GM19193 (cell line): ENCODE measurements around the gene ALG6.

Experiments used
- POLR2A ChIP-seq: IDR thresholded peaks from 4 replicates; pipeline ENCODE4 v1.6.1; 2011; ENCODE audit not compliant: insufficient read depth, insufficient read length; ENCODE audit errors: extremely low read depth

The ALG6 gene

DNA sequence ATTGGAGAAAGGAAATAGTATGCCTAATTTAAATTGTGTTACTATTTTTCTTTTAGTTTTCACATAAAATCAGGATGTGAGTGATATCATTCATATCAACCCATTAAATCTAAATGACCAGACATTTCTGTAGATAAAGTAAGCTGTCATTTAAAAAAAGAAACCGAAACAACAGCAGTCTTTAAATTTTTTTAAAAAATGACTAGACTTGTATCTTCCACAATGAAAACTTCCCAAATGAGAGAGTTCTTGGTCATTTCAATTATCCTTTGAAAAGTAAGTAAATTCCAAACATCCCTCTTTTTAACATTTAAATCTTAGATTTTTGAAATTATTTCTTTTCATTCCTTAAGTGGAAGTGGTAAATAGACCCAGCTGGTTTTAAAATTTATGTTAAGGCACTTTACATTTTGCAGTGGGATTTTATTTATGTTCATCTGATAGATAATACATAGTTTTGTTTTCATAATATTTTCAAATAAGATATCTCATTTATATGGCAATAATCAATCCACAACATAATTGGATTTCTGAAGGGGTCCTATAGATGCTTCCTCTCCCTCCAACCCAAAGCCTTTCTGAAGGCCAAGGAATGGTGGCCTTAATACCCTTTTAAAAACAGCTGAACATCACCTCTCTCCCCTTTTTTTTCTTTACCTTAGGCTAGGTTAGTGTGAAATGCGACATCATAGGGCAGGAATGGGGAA lies 42.0 kb upstream of the ALG6 start:
- no peak for TF ChIP-seq POLR2A

DNA sequence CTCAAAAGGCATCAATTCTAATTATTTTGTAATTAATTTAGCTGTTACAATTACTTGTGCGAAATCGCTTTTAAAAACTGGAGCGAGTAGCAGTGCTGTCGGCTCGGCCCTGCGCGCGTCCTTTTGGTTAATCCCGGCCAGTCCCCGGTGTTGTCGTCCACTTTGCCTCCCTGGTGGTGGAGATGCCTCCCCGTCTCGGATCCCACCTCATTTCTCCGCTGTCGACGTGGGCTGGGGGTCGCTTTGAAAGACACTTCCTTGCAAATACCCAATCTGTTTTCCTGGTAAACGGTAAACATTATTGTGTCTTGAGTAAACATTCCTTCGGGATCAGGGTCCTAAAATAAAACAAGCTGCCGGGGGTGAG lies 41.3 kb upstream of the ALG6 start:
- TF ChIP-seq POLR2A = no peak

DNA sequence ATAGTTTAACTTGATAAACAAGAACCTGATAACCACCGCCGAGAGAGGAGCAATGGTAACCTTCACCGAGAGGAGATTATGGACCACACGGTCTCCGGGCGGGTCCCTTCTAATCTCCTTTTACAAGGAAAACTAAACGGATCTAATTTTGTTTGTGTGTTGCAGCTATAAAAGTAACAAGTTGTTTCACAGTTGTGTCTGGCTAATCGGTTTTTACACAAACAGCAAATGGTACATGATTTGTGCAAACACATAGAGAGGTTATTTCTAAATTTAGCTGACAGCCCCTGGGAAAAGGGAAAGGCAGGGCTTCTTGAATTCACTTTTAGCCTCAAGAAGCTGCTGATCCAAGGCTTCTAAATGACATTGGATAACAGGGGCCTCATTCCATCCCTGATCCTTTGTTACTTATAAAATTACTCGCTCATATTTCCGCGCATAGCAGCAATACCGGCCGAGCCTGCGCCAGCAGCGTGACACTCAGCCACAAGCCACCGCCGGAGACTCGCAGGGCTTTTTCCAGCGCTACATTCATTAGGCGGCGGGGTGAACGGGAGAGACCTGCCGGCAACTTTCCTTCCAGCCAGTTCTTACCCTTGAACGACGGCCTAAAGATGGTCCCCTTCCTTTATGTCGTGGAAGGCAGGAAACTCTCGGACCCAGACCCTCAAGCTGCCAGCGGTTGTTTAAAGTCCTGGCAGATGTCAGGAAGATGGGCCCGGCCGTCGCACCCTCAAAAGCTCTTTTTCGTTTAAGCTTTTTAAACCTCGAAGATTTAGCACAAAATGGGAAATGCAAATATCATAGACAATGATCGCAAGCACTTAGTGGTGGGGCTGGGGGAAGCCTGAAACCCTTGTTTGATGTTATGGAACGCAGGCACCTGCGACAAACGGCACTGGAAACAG lies 40.7 kb upstream of the ALG6 start:
- TF ChIP-seq POLR2A = no peak

DNA sequence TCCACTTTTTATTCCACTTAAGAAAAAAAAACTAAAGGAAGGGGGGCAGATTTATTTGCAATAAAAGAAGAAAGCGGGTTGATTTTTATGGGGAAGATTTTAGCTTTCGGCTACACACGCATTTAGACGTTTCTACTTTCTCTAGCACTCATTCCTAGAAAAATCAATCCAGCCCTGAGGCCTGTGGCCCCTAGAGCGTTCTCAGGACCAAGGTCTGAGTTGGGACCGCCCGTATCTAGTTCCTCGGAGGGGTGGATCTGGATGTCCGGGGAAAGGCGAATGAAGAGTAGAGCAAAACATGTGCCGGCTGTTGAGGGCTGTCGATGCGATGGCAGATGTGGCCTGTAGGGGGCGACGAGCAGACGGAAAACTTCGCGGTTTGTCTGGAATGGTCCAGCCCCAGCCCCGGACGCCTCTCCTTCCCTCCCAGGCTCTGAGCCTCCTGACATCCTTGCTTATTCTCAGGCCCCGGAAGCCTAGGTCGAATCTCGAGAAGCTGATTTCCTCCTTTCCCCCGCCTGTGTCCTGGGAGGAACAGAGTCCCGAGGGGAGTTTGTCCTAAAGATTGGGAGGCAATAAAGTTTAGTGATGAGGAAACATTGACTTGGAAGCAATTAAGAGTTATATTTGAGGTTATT lies 39.9 kb upstream of the ALG6 start:
- no peak for TF ChIP-seq POLR2A

DNA sequence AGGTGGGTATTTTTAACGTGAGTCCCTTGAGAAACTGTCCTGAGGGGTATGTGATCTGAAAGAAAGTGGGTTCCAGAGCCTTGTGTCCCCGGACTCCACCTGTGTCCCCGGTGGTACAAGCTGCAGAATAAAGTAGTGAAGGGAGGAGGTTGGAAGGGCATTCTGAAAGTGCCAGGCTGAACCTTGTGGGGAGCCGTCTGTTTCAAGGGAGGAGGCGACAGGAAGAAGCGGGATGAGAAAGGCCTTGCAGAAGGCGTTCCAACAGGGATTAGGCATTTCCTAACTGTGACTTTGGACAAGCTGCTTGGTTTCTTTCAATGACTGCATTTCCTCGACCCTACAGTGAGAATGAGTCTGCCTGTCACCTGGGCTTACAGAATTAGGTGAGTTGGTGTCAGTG lies 39.3 kb upstream of the ALG6 start:
- no peak for TF ChIP-seq POLR2A

- no peak for TF ChIP-seq POLR2A
Observed at GRCh38 chr1:63328781-63329180, 38.6 kb upstream of the ALG6 start.

- no peak for TF ChIP-seq POLR2A
Observed at GRCh38 chr1:63329621-63330330, 37.7 kb upstream of the ALG6 start.

DNA sequence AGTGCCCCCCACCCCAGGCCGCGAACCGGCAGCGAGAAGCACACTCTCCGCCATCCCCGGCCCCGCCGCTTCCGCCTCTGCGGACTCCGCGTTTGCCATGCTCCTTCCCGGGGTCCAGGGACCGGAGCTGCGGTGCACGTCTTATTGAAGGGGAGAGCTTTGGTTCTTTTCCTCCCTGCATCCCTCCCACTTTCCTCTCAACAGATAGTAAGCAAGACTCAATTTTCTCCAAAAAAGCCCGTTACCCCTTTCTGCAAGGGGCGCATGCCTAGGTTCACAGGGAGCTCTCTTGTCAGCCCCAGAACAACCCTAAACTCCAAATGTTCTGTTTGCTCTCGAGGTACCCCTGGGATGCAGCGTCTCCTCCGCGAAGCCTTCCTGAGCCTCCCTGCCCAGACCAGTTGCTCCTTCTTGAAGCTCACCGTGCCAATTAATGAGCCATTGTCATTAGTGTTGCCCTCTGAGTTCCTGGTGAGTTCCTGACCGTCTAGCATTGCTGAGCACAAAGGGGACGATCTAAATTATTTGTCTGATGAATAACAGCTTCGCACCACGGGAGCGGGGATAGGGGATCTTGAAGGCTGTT lies 37.0 kb upstream of the ALG6 start:
- TF ChIP-seq POLR2A = no peak

GRCh38 chr1:63342402-63342801 lies 25.0 kb upstream of the ALG6 start:
- TF ChIP-seq POLR2A = no peak

GRCh38 chr1:63343922-63344321 lies 23.5 kb upstream of the ALG6 start:
- TF ChIP-seq POLR2A = no peak

GRCh38 chr1:63350320-63350719 lies 17.1 kb upstream of the ALG6 start:
- TF ChIP-seq POLR2A = no peak

DNA sequence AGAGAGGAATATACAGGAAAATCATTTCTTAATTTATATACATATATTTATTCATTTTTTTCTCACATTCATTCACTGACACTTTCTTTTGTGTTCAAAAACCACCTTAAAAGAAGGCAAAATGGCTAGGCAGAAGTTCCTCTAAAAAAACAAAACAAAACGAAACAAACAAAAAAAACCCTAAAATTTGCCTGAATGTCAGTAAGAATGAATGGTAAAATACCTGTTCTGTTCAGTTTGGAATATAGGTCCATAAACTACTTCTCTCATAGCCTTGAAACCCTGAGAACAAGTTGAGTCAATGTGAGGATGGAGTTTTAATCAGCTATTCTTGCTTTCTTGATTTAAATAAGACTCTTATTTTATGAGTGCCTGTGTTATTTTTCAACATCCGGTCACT lies 14.7 kb upstream of the ALG6 start:
- TF ChIP-seq POLR2A = no peak

GRCh38 chr1:63359561-63359960 lies 7.9 kb upstream of the ALG6 start:
- TF ChIP-seq POLR2A = no peak

- no peak for TF ChIP-seq POLR2A
Observed at GRCh38 chr1:63362073-63362472, 5.4 kb upstream of the ALG6 start.

- TF ChIP-seq POLR2A = no peak
Observed at GRCh38 chr1:63362578-63362977, 4.8 kb upstream of the ALG6 start.

- no peak for TF ChIP-seq POLR2A
Observed at GRCh38 chr1:63363014-63363413, 4.4 kb upstream of the ALG6 start.

- no peak for TF ChIP-seq POLR2A
Observed at GRCh38 chr1:63366908-63367214, 566 bp upstream of the ALG6 start.
